Bronchial epithelial cell (primary cell): ENCODE data around the gene MPRIP. TPM values are rescaled to one million over a fixed set of nuclear protein-coding genes. Genes with fewer than 3 reads are reported as not detected.
A peak's percentile ranks its signal among the peaks of the same experiment; 100 is the strongest.

ENCODE experiments used
- DNase-seq: peaks from one replicate; pipeline ENCODE4 v3.0.0-alpha.2; 2010; ENCODE audit warnings: low read depth
- FAIRE-seq: peaks from 2 replicates; lab custom pipeline; 2011; peaks lifted over from hg19 to GRCh38; lab: Jason Lieb, UNC
- H3K27me3 ChIP-seq: 2 replicates; pipeline ENCODE4 v1.5.1; 2011; ENCODE audit warnings: low read length; ENCODE audit not compliant: control insufficient read depth, insufficient read depth
- H3K36me3 ChIP-seq: 2 replicates; pipeline ENCODE4 v1.5.1; 2011; ENCODE audit warnings: low read length; ENCODE audit not compliant: control insufficient read depth, insufficient read depth
- H3K4me3 ChIP-seq: 2 replicates; pipeline ENCODE4 v1.5.1; 2011; ENCODE audit warnings: mild to moderate bottlenecking, low read depth, low read length, control low read depth
- total RNA-seq: library from RNA; depleted of rRNA; stranded (reverse); fragments of >200 nt; gene quantifications from 2 replicates; pipeline ENCODE4 v1.2.1, GENCODE V29; 2014
- TF ChIP-seq, protein P1 (sequence below): IDR thresholded peaks from 2 replicates; pipeline ENCODE4 v1.5.1; 2011; ENCODE audit warnings: mild to moderate bottlenecking, moderate library complexity, low read length, control low read depth, inconsistent platforms; ENCODE audit not compliant: insufficient read depth, severe bottlenecking

Gene MPRIP
- total RNA-seq, 1 donor from 2014 or later = 183 TPM

DNA sequence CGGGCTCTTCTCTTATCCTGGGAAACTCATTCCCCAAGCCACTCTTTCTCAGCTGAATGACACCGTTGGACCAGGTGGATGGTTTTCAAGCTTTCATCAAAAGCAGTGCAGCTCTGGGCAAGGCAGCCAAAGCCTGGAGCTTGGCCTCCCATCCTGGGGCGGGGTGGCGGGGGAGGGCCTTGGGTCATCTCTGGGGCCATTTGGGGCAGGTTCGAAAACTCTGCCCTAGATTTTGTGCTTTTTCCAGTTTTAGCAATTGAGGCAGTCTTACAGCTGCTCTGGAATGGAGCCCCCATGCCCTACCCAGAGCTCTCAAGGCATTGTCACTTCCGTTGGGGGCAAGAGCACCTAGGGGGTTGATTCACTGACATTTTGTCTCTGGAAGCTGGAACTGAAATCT is 9.1 kb downstream of the MPRIP start:
- no peak overlapping the region for H3K4me3 ChIP-seq
- TF ChIP-seq, protein P1, sequence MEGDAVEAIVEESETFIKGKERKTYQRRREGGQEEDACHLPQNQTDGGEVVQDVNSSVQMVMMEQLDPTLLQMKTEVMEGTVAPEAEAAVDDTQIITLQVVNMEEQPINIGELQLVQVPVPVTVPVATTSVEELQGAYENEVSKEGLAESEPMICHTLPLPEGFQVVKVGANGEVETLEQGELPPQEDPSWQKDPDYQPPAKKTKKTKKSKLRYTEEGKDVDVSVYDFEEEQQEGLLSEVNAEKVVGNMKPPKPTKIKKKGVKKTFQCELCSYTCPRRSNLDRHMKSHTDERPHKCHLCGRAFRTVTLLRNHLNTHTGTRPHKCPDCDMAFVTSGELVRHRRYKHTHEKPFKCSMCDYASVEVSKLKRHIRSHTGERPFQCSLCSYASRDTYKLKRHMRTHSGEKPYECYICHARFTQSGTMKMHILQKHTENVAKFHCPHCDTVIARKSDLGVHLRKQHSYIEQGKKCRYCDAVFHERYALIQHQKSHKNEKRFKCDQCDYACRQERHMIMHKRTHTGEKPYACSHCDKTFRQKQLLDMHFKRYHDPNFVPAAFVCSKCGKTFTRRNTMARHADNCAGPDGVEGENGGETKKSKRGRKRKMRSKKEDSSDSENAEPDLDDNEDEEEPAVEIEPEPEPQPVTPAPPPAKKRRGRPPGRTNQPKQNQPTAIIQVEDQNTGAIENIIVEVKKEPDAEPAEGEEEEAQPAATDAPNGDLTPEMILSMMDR = no peak

GRCh38 chr17:17051791-17052461 is 9.7 kb downstream of the MPRIP start:
- no peak for DNase-seq
- no peak for FAIRE-seq
- TF ChIP-seq, protein P1 = no peak

More for the DNA sequence above, 9.1 kb downstream of the MPRIP start:
- Histone ChIP-seq H3K27me3 (no peaks in the 10 kb centered on the region), H3K36me3 (peaks cover 2% of the 10 kb centered on the region)
- FAIRE-seq = no peak
- DNase-seq = no peak

DNA sequence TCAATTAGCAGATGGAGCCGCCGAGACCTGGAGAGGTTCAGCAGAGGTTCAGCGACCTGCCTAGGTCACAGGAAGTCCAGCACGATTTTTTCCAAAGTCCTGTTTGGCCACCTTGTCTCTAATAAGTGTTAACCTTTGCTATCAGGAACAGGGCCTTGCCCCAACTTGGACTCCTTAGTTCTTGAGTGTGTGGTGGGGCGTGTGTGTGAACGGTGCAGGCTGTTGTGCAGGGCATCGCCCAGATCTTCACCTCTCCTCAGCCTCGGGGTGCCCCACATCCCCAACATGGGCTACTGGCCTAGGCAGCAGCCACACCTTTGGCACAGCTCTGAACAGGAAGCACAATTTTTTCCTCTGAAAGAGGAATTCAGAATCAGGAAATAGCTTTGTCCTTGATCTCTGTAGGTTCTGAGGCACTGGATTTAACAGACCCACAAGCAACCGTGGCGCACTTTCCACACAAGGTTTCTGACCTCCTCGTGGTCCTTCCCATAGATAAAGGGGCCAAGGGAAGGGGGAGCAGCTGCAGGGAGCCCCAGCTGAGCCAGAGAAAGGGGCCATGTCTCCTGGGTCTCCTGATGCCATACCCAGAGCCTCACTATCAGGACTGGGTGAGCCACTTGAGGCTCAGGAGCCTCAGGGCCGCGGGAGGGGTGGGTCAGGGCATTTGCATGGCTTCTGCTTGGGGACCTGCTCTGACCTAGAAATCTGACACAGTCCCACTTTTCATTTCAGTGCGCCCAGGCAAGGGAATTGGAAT is 10.4 kb downstream of the MPRIP start:
- no peak overlapping the region for H3K4me3 ChIP-seq
- peaks cover 5% of the 10 kb centered on the region for H3K36me3 ChIP-seq
- H3K27me3 ChIP-seq = no peaks in the 10 kb centered on the region
- TF ChIP-seq, protein P1 = no peak
- no peak for FAIRE-seq
- DNase-seq = no peak

More at GRCh38 chr17:17051791-17052461, 9.7 kb downstream of the MPRIP start:
- peaks cover 2% of the 10 kb centered on the region for H3K36me3 ChIP-seq
- H3K4me3 ChIP-seq = no peak overlapping the region
- H3K27me3 ChIP-seq = no peaks in the 10 kb centered on the region

DNA sequence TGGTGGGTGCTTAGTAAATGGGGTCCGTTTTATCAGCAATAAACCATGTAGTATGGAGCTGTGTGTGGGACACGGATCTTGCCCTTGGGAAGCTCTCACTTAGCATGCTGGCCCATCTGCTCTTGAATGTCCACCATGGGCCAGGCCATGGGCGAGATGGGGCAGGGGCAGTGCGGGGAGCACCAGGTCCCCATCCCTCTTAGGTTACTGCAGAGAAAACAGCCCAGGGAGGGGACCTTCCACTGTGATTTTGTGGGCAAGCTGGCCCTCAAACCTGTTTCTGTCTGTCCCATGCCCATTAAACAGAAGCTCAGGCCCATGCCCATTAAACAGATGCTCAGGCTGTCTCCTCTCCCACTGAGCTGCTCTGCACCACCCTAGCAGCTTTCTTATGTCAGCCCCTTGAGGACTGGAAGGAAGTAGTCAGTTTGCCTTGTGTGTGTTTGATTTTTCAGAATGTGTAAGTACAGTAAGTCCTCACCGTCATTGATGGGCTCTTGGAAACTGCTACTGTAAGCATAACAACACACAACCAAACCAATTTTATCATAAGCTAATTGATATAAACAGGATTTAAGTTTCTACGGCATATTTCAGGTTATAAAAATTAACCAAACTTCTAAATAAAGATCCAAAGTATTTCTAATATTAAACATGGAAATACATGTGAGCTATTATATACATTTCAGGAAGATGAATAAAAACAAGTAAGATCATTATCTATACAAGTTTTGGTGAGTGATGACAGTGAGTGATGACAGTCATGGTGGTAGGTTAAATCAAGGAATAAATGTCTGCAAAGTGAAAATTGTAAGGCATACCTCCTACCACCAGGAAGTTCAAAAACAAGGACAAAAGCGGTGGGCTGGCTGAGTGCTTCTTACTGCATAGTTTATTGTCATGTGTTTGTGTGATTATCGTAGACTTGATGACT is 11.5 kb downstream of the MPRIP start:
- H3K4me3 ChIP-seq = no peak overlapping the region
- TF ChIP-seq, protein P1 = no peak
- FAIRE-seq (peak; percentile 75), DNase-seq (no peak)
- H3K27me3 ChIP-seq = no peaks in the 10 kb centered on the region
- peaks cover 11% of the 10 kb centered on the region for H3K36me3 ChIP-seq

- no peak for DNase-seq
- H3K36me3 ChIP-seq = peaks cover 11% of the 10 kb centered on the region
- FAIRE-seq = no peak
- TF ChIP-seq, protein P1 = no peak
- no peaks in the 10 kb centered on the region for H3K27me3 ChIP-seq
- no peak overlapping the region for H3K4me3 ChIP-seq
These were observed 12.4 kb downstream of the MPRIP start for GRCh38 chr17:17054636-17055035.
